CD14-positive monocyte (primary cell): ENCODE measurements around the gene TRIM68. TPM values are rescaled to one million over a fixed set of nuclear protein-coding genes. Genes with fewer than 3 reads are reported as not detected.

ENCODE experiments used
- DNase-seq, 3 donors: peaks; one replicate each; pipeline ENCODE4 v3.0.0-alpha.2; 2011 to 2022
- H2AFZ ChIP-seq: 2 replicates; pipeline ENCODE4 v1.6.0; 2012; ENCODE audit warnings: mild to moderate bottlenecking, low read depth, low read length, inconsistent platforms; ENCODE audit not compliant: insufficient read depth, poor library complexity, severe bottlenecking
- H3K27ac ChIP-seq, 2 donors: 1 replicate in 1 of 2; 2 replicates in 1 of 2; pipeline ENCODE4 v1.5.1; 2012 to 2013; ENCODE audit warnings: low read length in 2 of 2, control low read depth in 1 of 2, inconsistent platforms in 1 of 2, low read depth in 1 of 2, mild to moderate bottlenecking in 1 of 2
- H3K27me3 ChIP-seq, 2 donors: one replicate each; pipeline versions ENCODE4 v1.6.0 to v1.6.1; 2011 to 2013; ENCODE audit warnings: low read length in 2 of 2; ENCODE audit not compliant: control insufficient read depth in 2 of 2, insufficient read depth in 2 of 2
- H3K36me3 ChIP-seq, 2 donors: replicated peaks in 1 of 2; 1 replicate in 1 of 2; 2 replicates in 1 of 2; pipeline versions ENCODE4 v1.5.1 to v1.6.1; 2012 to 2013; ENCODE audit warnings: low read length in 2 of 2, control low read depth in 1 of 2, inconsistent platforms in 1 of 2, mild to moderate bottlenecking in 1 of 2; ENCODE audit not compliant: insufficient read depth in 2 of 2, control insufficient read depth in 1 of 2
- H3K4me1 ChIP-seq, 2 donors: 1 replicate in 1 of 2; 2 replicates in 1 of 2; pipeline versions ENCODE4 v1.5.1 to v1.6.1; 2012 to 2013; ENCODE audit warnings: low read length in 2 of 2, control low read depth in 1 of 2, inconsistent platforms in 1 of 2, mild to moderate bottlenecking in 1 of 2, moderate library complexity in 1 of 2; ENCODE audit not compliant: insufficient read depth in 2 of 2, control insufficient read depth in 1 of 2
- H3K4me2 ChIP-seq: replicated peaks from 2 replicates; pipeline ENCODE3; 2012; ENCODE audit warnings: low read length, moderate library complexity, mild to moderate bottlenecking; ENCODE audit not compliant: poor library complexity, severe bottlenecking; ENCODE audit errors: extremely low read depth
- H3K4me3 ChIP-seq, 3 experiments: fragments of 200-600 bp in 1 of 3; sonication (generic) in 1 of 3; replicated peaks in 1 of 3; 1 replicate in 2 of 3; 2 replicates in 1 of 3; pipeline ENCODE4 v1.5.1; 2011 to 2013; ENCODE audit warnings: low read length in 3 of 3, mild to moderate bottlenecking in 3 of 3, control low read depth in 2 of 3, low read depth in 2 of 3, inconsistent platforms in 1 of 3, moderate library complexity in 1 of 3
- H3K79me2 ChIP-seq: 2 replicates; pipeline ENCODE4 v1.6.0; 2012; ENCODE audit warnings: mild to moderate bottlenecking, control low read depth, inconsistent platforms, low read length, moderate library complexity; ENCODE audit not compliant: insufficient read depth
- H3K9ac ChIP-seq: 2 replicates; pipeline ENCODE4 v1.6.0; 2017; ENCODE audit warnings: low read length, mild to moderate bottlenecking; ENCODE audit not compliant: insufficient read depth, poor library complexity, severe bottlenecking
- H3K9me3 ChIP-seq, 2 donors: replicated peaks in 1 of 2; 1 replicate in 1 of 2; 2 replicates in 1 of 2; pipeline versions ENCODE4 v1.5.1 to v1.6.1; 2012 to 2013; ENCODE audit warnings: low read length in 2 of 2, control low read depth in 1 of 2; ENCODE audit not compliant: control insufficient read depth in 1 of 2, insufficient read depth in 1 of 2
- H4K20me1 ChIP-seq: 2 replicates; pipeline ENCODE4 v1.6.0; 2012; ENCODE audit warnings: mild to moderate bottlenecking, low read length, control low read depth, moderate library complexity; ENCODE audit not compliant: insufficient read depth
- H3K27ac Mint-ChIP-seq, 7 donors: one replicate each; pipeline ENCODE4 v1.8.0; 2020; ENCODE audit warnings: mild to moderate bottlenecking in 7 of 7, mixed read lengths in 7 of 7, moderate library complexity in 6 of 7, inconsistent platforms in 2 of 7
- H3K27me3 Mint-ChIP-seq, 3 donors: one replicate each; pipeline ENCODE4 v1.8.0; 2021 to 2022; ENCODE audit warnings: low read depth in 3 of 3, mild to moderate bottlenecking in 3 of 3, mixed read lengths in 3 of 3, moderate library complexity in 3 of 3, inconsistent platforms in 1 of 3
- H3K36me3 Mint-ChIP-seq, 2 donors: one replicate each; pipeline ENCODE4 v1.8.0; 2020; ENCODE audit warnings: mixed read lengths in 2 of 2, inconsistent platforms in 1 of 2, mild to moderate bottlenecking in 1 of 2
- H3K4me1 Mint-ChIP-seq: one replicate; pipeline ENCODE4 v1.8.0; 2020; ENCODE audit warnings: mild to moderate bottlenecking, mixed read lengths
- H3K4me3 Mint-ChIP-seq, 2 donors: one replicate each; pipeline ENCODE4 v1.8.0; 2020; ENCODE audit warnings: mild to moderate bottlenecking in 2 of 2, mixed read lengths in 2 of 2, moderate library complexity in 1 of 2
- H3K9me3 Mint-ChIP-seq, 7 donors: one replicate each; pipeline ENCODE4 v1.8.0; 2020 to 2022; ENCODE audit warnings: mixed read lengths in 7 of 7, mild to moderate bottlenecking in 6 of 7, moderate library complexity in 6 of 7, inconsistent platforms in 2 of 7
- WGBS: methylation state at CpG from one replicate; pipeline ENCODE4 v1.1.5; 2013; ENCODE audit warnings: missing lambda C conversion rate; ENCODE audit not compliant: insufficient coverage; 5-methylcytosine and 5-hydroxymethylcytosine counted together
- intact Hi-C, 2 donors: fragments of 100-400 bp; cut with micrococcal nuclease; formaldehyde crosslinking; loops; one replicate each; pipeline versions ENCODE4 v1.15.0 to v1.15.1; 2023
- polyA plus RNA-seq, 3 donors: library from polyadenylated mRNA; depleted of rRNA in 1 of 3; unstranded in 2 of 3; stranded (reverse) in 1 of 3; fragments of 300-500 nt in 2 of 3; fragments of >200 nt in 1 of 3; fragmentation: Illumina TruSeq in 2 of 3; gene quantifications; 1 replicate in 2 of 3; 2 replicates in 1 of 3; pipeline ENCODE4 v1.2.3, GENCODE V29; 2012 to 2021
- TF ChIP-seq, protein P1 (sequence below): fragments of 200-600 bp; IDR thresholded peaks from one replicate; pipeline ENCODE4 v1.8.0; 2022; ENCODE audit warnings: antibody characterized with exemption, mild to moderate bottlenecking

The TRIM68 gene
- polyA plus RNA-seq, 3 donors, result 2.2 to 4.9 (median 3.0) TPM

DNA sequence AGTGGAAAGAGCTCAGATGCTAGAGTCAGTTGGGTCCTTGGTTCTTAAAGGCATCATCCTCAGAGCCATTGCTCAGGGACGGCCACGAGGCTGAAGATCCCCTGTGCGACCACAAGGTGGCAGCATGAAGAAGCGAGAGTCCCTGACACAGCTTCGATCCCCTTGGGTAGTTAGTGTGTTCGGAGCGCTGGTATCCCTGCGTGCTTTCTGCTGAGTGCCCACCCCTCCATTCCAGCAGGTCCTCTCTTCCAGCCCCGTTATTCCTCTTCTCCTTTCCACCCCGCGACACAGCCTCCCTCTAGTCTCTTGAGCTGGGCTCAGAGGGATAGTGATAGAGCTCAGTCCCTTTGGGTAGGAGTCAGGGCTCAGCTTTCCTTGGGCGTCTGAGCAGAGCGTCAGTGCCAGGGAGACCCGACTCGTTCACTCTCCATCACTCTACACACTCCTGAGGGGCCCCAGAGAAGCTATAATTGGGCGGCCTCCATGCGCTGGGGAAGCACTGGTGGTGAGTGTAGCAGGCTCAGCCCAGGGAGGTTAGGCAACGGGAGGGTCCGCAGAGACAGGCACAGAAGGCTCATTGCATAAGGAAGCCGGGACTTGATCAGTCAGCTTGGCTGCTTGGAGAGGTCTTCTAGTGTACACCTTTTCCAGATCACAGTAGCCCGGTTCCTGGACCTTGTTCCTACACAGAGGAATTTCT lies 29.1 kb upstream of the TRIM68 start, which contains the start of gene OR51D1:
TSS of gene OR51D1 (plus strand) at position 516 of the 700 bp plus-strand sequence. CDS start 2,314 bp downstream, outside the sequence.
- H3K27me3 Mint-ChIP-seq, result peaks cover 0 to 3% (median 0%) of the 10 kb centered on the region in 3 donors
- no peak within 1 kb of the TSS for H3K27ac ChIP-seq
- no peak within 1 kb of the TSS for H3K4me2 ChIP-seq
- H3K36me3 Mint-ChIP-seq, result no peaks in the 10 kb centered on the region
- peak; percentile 30 to 52 (median 39) for DNase-seq
- H3K9me3 Mint-ChIP-seq, result no peaks in the 10 kb centered on the region
- no peak within 1 kb of the TSS for H3K4me3 Mint-ChIP-seq
- H3K4me1 Mint-ChIP-seq, result no peaks in the 10 kb centered on the region
- no peaks in the 10 kb centered on the region for H3K36me3 ChIP-seq
- peaks cover 0 to 2% of the 10 kb centered on the region in 2 donors for H3K27me3 ChIP-seq
- 54% methylated on average over 5 of the region's 21 CpGs for WGBS
- H3K79me2 ChIP-seq, result no peaks in the 10 kb centered on the region
- H2AFZ ChIP-seq, result peak within 1 kb of the TSS; percentile 61
- TF ChIP-seq, protein P1, sequence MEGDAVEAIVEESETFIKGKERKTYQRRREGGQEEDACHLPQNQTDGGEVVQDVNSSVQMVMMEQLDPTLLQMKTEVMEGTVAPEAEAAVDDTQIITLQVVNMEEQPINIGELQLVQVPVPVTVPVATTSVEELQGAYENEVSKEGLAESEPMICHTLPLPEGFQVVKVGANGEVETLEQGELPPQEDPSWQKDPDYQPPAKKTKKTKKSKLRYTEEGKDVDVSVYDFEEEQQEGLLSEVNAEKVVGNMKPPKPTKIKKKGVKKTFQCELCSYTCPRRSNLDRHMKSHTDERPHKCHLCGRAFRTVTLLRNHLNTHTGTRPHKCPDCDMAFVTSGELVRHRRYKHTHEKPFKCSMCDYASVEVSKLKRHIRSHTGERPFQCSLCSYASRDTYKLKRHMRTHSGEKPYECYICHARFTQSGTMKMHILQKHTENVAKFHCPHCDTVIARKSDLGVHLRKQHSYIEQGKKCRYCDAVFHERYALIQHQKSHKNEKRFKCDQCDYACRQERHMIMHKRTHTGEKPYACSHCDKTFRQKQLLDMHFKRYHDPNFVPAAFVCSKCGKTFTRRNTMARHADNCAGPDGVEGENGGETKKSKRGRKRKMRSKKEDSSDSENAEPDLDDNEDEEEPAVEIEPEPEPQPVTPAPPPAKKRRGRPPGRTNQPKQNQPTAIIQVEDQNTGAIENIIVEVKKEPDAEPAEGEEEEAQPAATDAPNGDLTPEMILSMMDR, result peak; percentile 85
- H4K20me1 ChIP-seq, result no peaks in the 10 kb centered on the region
- intact Hi-C loops, result loop anchor here in 1 of 2 donors (10.0 kb wide), 1 partner anchor 452 kb away; no protein-coding TSS in a partner anchor
- H3K4me3 ChIP-seq, result no peak within 1 kb of the TSS
- H3K27ac Mint-ChIP-seq, result no peak within 1 kb of the TSS
- H3K9me3 ChIP-seq, result no peaks in the 10 kb centered on the region
- H3K9ac ChIP-seq, result no peak within 1 kb of the TSS
- no peaks in the 10 kb centered on the region for H3K4me1 ChIP-seq

DNA sequence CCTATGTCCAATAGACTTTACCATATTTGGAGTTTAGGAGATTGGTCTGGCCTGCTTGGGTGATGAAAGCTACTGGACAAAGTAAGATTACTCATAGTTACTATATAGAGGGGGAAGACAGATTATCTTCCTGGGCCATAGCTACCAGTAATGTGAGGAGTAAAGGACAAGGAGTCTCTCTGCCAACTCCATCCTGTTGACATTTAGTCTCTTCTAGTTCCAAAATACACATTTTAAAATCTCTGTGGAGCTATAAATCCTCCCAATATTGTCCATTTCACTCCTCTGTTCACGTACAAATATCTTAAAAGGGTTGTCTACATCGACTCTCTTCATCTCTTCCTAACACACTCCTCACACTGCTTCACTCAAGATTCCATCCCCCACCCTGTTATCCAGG lies 28.1 kb upstream of the TRIM68 start:
- Histone ChIP-seq H2AFZ (no peak overlapping the region), H3K9me3 (no peaks in the 10 kb centered on the region), H3K27me3 (peaks cover 0 to 2% of the 10 kb centered on the region in 2 donors), H3K36me3 (no peaks in the 10 kb centered on the region), H3K4me3 (no peak overlapping the region), H3K4me2 (no peak overlapping the region), H3K79me2 (no peaks in the 10 kb centered on the region), H4K20me1 (no peaks in the 10 kb centered on the region), H3K4me1 (no peaks in the 10 kb centered on the region), H3K27ac (no peak overlapping the region), H3K9ac (no peak overlapping the region)
- WGBS, result 87% methylated on average over 2 of the region's 2 CpGs
- no peak for DNase-seq
- Mint-ChIP-seq H3K4me3 (no peak overlapping the region), H3K36me3 (no peaks in the 10 kb centered on the region), H3K27ac (no peak overlapping the region), H3K9me3 (peaks cover 0 to 2% (median 0%) of the 10 kb centered on the region in 7 donors), H3K27me3 (peaks cover 2 to 3% (median 3%) of the 10 kb centered on the region in 3 donors), H3K4me1 (no peaks in the 10 kb centered on the region)
- intact Hi-C loops, result loop anchor here in 1 of 2 donors (10.0 kb wide), 1 partner anchor 451 kb away; no protein-coding TSS in a partner anchor
- TF ChIP-seq, protein P1, result no peak
